IPS DF 19.7 (cell line): ENCODE data around the gene NRN1L.
"Not testable (repeated sequence)": the region's sequence is repeated elsewhere in the genome, so short reads cannot be mapped to it uniquely, and the experiment has no call there.

Source experiments
- DNase-seq: peaks from one replicate; pipeline ENCODE4 v3.0.0-alpha.2; 2013; ENCODE audit warnings: low read depth, low spot score

Gene NRN1L

DNA sequence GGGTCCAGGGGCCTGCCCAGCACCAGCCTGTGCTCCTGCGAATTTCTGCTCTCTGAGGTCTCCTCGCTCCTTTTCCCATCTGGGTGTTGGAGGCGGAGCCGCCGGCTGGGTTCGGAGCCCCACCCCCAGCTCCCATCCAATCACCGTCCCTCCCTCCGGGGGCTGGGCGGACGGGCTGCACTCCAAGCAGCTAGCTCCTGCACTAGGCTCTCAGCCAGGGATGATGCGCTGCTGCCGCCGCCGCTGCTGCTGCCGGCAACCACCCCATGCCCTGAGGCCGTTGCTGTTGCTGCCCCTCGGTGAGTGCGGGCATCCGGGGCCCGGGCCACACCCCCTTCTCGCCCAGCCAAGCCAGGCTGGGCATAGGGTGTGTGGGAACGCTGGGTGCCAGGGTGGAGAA lies at the start of gene NRN1L:
Gene NRN1L, plus strand, starts transcription at position 202 of the 400 bp plus-strand sequence. Its CDS starts 19 bp downstream, at position 221.
- DNase-seq: peak; percentile 68

- not testable (repeated sequence) for DNase-seq
Observed at GRCh38 chr16:67837190-67837589, 47.5 kb upstream of the NRN1L start.

- DNase-seq: no peak
Observed at GRCh38 chr16:67837811-67838210, 46.9 kb upstream of the NRN1L start.

GRCh38 chr16:67841198-67841815 lies 43.4 kb upstream of the NRN1L start:
- DNase-seq: no peak

DNA sequence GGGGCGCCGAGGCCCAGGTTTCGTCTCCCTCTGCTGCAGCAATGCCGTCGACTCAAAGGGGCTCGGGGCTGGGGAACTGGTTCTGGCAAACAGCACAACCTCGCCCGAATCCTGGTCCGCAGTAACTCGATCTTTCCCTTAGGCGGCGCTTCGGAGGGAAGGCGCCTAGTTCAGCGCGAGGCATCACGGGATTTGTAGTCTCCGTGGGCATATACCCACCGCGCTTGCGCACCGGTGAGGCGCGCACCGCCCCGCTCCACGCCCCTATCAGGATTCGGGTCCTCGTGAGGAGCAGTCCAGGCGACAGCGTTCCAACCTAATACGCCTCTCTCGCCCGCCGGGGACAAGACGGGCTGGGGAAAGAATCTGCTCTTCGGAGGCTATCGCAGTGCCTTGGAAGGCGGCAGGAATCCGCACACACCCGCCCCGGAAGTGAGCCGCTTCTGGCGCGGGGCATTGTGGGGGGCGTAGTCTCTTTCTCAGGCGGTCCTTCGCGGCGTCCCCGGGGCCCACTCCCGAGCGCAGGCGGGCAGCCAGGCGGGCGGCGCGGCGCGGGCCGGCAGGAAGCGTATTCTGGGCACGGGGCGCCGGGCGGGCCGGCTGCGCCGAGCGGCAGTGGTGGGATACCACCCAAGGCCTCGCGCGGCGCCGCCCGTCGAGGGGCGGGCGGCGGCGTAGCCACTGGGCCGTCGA lies 42.7 kb upstream of the NRN1L start, which contains the start of gene THAP11:
Gene THAP11, plus strand, starts transcription at position 505 of the 693 bp plus-strand sequence. CDS start 235 bp downstream, outside the sequence.
- no peak for DNase-seq

- no peak for DNase-seq
Observed at GRCh38 chr16:67842509-67843342, 42.0 kb upstream of the NRN1L start.

GRCh38 chr16:67843343-67843765 lies 41.3 kb upstream of the NRN1L start:
- no peak for DNase-seq

DNA sequence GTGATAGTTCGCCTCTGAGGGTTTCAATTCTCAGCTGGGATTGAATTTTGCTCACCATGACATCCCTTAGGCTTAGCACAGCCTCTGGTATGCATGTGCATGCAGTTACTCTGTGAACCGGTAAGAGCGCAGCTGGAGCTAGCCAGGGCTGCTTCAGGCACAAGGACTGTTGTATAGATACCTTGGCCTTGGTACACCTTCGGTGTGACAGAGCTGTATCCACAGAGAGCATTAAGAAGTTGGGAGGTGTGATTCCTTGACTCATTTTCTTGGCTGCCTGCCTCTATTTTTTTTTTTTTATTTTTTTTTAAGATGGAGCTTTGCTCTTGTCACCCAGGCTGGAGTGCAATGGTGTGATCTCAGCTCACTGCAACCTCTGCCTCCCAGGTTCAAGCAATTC lies 40.2 kb upstream of the NRN1L start:
- DNase-seq: no peak

DNA sequence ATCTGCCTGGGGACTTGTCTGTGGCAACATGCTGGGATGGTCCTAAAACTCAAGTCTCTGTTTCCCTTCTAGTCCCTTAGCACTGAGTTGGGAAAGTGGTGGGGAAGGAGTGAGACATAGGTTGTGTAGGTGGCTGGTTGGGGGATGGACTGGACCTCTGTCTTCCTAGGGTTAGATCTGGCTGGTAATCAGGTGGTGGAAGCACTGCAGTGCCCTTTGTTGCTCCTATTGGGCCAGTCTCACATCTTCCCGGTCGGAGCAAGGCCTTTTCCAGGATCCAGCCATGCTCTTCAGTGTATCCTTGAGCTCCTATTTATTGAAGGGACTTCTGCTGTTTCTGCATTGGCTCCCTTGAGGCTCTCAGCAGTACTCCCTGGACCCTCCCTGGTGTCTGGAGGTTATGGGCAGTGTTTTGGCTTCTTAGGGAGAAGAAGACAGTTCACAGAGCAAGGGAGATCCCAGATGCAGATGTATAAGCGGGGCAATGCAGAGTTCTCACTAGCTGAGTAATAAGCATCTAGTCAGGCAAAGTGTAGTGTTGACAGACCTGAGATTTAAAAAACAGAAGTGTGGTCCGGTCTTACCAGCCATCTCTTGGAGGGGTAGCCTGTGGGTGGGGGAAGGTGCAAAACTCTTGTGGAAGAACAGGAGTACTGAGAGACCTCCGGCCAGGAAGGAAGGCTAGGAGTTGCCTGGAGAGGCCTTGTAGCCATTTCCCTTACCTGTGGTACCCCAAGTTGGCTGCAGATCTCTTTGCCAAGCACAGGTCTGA lies 39.2 kb upstream of the NRN1L start:
- no peak for DNase-seq

GRCh38 chr16:67846063-67846319 lies 38.7 kb upstream of the NRN1L start:
- no peak for DNase-seq

DNA sequence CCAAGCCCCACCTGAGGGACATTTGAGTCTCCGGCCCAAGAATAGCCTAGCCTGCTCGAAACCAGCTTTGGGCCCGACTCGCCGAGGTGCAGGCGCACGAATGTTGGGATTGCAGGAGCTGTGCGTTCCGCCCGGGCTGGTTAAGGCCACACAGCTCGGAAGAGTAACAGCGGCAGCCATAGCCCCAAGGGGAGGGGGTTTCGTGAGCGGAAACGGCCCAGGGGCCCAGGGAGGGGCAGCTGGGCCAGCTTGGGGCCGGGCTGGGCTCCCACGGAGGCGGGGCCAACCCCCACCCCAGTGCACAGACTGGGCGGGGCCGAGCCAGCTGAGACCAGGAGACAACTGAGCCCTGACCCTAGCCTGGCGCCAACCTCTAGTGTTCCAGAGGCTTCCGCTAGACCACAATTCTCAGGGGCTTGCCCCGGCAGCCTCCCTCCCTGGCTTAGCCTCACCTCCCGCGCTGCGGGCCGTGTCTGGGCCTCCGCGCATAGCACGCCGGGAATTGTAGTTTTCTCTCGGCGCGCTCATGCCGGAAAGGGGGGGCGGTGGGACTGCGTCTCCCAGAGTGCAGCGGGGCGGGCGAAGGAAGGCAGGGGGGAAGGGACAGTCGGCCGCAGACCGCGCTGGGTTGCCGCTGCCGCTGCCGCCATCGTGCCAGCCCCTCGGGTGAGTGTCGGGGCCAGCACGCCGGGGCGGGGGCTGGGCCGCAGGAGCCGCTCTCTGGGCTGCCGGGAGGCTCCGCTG lies 38.2 kb upstream of the NRN1L start, which contains the start of gene NUTF2:
Gene NUTF2, plus strand, starts transcription at position 614 of the 744 bp plus-strand sequence. CDS start 18,198 bp downstream, outside the sequence.
- DNase-seq: peak; percentile 94

- no peak for DNase-seq
Observed at GRCh38 chr16:67847064-67847861, 37.4 kb upstream of the NRN1L start, which contains the start of gene CENPT. CENPT (minus strand) TSS chr16:67847693; CDS start chr16:67833859, 13,834 bp downstream.

- no peak for DNase-seq
Observed at GRCh38 chr16:67848118-67848517, 36.6 kb upstream of the NRN1L start.

- DNase-seq: no peak
Observed at GRCh38 chr16:67853670-67854069, 31.0 kb upstream of the NRN1L start.

- no peak for DNase-seq
Observed at GRCh38 chr16:67855789-67856188, 28.9 kb upstream of the NRN1L start.

DNA sequence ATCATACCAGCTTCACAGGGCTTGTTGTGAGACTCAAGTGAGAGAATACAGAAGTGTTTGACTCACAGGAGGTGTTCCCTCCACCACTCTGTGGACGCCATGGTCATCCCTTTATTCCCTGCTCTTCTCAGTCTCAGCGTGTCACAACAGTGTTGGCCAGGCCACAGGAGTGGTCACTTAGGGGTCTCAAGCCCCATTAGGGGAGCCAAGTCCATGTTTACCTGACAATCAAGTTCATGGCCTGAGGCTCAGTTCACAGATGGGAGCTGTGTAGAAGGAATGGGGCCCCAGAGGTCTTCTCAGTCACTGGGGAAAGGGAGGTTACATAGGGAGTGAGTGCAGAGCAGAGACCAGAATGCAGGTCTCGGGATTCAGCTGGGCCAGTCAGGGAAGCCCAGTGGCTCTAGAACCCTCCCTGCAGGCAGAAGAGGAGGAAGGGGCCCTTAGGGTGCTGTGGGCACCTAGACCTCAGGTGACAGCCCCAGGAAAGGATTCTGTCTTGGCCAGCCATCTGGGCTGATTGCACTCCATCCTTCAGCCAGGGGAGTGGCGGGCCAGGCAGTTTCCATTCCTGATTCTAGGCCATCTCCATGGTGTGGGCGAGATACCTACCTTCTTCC lies 27.6 kb upstream of the NRN1L start:
- DNase-seq: no peak

DNA sequence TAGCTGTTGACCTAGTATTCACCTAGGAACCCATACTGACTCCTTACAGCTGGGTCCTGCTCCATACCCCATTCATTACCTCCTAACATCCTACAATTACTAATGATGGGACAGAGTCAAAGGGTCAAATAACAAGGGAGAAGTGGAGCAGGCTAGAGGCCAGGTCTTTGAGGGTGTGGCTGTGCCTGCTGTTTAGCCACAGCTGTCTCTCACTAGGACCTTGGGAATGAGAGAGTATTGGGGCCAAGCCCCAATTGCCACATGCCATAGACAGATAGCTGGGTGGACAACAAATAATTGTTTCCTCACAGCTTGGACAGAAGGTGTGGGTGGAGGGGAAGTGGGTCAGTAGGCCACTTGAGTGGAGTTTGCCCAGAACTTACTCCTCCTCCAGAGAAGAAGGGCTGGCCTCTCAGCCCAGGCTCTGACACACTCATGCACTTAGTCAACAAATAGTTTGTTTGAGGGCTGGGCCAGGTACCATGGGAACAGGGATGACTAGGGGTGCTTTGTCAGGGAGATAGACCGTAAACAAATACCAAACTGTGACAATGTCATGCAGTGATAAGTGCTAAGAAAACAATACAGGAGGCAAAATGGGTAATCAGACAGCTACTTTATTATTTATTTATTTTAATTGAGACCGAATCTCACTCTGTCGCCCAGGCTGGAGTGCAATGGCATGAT lies 27.0 kb upstream of the NRN1L start:
- no peak for DNase-seq

DNA sequence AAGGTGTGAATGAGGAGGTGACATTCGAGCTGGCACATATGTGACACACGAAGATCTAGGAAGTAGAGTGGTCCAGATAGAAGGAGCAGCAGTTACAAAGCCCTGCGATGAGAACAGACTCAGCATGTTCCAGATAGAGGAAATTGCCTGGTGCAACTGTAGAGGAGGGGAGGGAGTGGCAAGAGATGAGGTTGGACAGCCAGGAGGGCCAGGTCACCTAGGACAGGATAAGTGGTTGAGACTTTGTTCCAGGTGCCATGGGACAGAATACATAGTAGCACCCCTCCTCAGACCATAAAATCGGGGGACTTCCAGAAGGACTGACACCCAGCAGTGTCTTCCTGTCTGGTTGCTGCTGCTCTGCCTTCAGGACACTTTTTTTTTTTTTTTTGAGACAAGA lies 26.2 kb upstream of the NRN1L start:
- DNase-seq: no peak
